ENCODE data around the gene NOTUM. TPM values are rescaled to one million over a fixed set of nuclear protein-coding genes. Genes with fewer than 3 reads are reported as not detected.

Gene NOTUM
- total RNA-seq, 1 donor from 2014 or later, result 1.2 TPM

- DNase-seq (ENCODE audit: low spot score), result no peak
- no peaks in the 10 kb centered on the region for H3K36me3 Mint-ChIP-seq (ENCODE audit: low read depth)
- intact Hi-C loops (cut with micrococcal nuclease), result no loop called here
- H3K4me1 Mint-ChIP-seq (ENCODE audit: low read depth), result no peaks in the 10 kb centered on the region
- H3K27me3 Mint-ChIP-seq (ENCODE audit: low read depth), result no peaks in the 10 kb centered on the region
- no peaks in the 10 kb centered on the region for H3K9me3 Mint-ChIP-seq
- H3K4me3 Mint-ChIP-seq (ENCODE audit: low read depth), result no peak overlapping the region
- no peak overlapping the region for H3K27ac Mint-ChIP-seq
Observed at GRCh38 chr17:82000803-82001570, 40.0 kb upstream of the NOTUM start.

DNA sequence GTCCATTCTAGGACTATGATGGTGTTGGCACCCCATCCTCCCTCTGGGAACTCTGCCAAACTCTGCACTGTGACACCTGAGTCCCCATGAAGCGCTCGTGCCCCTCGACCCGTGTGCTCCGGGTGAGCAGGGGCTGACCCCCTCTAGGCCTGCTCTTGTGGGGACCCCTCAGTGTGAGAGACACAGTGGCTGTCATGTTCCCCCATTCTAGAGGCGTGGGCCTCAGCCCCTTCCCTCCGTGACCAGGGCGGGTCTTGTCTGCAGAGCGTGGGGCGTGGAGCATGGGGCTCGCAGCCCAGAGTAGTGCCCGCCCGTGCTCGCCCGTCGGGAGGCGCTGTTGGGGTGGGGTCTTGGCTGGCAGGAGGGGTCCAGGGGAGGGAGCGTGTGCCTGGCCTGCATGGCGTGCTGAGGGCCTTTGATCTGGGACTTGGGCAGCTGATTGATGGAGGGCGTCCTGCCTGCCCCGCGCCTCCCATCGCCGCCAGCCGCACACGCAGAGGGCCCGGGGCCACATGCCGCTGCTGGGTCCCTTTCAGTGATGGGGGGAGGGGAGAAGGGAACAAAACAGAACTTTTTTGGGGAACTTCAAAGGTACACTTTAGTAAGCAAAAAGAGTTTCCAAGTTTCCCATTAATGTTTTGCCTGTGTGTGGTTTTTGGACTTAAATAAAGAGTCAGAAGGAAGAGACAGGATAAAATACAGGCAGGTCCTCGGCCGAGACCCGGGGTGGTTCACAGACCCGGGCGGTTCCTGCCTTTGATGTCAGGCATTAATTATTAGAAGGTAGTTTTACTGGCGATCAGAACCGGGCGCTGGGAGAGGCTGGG is 39.2 kb upstream of the NOTUM start:
- intact Hi-C loops (cut with micrococcal nuclease), result no loop called here
- DNase-seq (ENCODE audit: low spot score), result no peak
- H3K9me3 Mint-ChIP-seq, result no peaks in the 10 kb centered on the region
- H3K4me3 Mint-ChIP-seq (ENCODE audit: low read depth), result no peak overlapping the region
- H3K27me3 Mint-ChIP-seq (ENCODE audit: low read depth), result no peaks in the 10 kb centered on the region
- H3K4me1 Mint-ChIP-seq (ENCODE audit: low read depth), result no peaks in the 10 kb centered on the region
- H3K27ac Mint-ChIP-seq, result no peak overlapping the region
- H3K36me3 Mint-ChIP-seq (ENCODE audit: low read depth), result no peaks in the 10 kb centered on the region

DNA sequence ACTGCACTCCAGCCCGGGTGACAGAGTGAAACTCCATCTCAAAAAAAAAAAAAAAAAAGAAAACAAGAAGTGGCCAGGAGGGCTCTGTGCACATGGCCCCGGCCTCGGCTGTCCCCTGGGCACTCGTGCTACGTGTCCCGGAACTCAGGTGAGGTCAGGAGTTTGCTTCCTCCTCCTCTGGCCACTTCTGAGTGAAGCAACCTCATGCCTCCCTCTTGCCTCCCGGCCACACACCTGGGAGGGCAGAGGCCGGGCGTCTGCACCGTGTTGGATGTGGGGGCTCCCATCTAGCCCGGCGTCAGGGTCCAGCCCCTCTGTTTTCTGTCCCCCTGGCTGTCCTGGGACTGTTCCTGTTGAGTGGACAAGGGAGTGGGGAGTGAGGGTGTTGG is 38.6 kb upstream of the NOTUM start:
- intact Hi-C loops (cut with micrococcal nuclease), result no loop called here
- DNase-seq (ENCODE audit: low spot score), result no peak
- no peaks in the 10 kb centered on the region for H3K27me3 Mint-ChIP-seq (ENCODE audit: low read depth)
- H3K4me3 Mint-ChIP-seq (ENCODE audit: low read depth), result no peak overlapping the region
- H3K4me1 Mint-ChIP-seq (ENCODE audit: low read depth), result no peaks in the 10 kb centered on the region
- no peaks in the 10 kb centered on the region for H3K9me3 Mint-ChIP-seq
- no peak overlapping the region for H3K27ac Mint-ChIP-seq
- no peaks in the 10 kb centered on the region for H3K36me3 Mint-ChIP-seq (ENCODE audit: low read depth)

DNA sequence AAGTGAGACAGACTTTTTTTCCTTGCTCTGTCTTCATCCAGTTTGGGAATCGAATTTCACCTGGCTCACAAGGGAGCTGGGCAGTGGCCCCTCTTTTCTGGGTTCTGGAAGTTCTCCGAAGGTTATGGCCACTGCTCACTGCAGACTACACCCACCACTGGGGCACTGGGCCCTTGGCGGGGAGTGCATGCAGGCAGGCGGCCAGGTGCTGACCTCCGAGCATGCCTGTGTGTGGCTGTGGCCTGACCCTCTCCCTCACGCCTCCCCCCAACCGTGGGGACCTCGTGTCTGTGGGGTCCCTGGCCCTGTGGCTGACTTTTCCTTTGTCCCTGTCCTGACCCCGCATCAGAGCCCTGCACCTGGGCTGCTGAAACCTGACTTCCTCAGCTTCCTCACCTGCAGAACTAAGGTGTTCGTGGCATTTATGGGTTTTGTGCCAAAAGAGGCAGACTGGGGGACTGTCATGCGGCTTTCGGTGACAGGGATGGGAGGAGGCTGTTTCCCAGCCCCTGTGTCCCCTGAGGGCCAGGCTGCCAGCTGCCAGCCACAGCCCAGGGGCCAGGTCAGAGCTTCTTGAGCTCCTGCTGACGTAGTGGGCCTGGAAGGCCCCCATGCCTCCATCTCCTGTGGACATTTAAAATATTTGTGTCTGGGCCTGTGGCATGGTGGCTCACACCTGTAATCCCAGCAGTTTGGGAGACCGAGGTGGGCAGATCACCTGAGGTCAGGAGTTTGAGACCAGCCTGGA is 37.9 kb upstream of the NOTUM start:
- intact Hi-C loops (cut with micrococcal nuclease), result no loop called here
- H3K4me1 Mint-ChIP-seq (ENCODE audit: low read depth), result no peaks in the 10 kb centered on the region
- H3K27ac Mint-ChIP-seq, result no peak overlapping the region
- H3K36me3 Mint-ChIP-seq (ENCODE audit: low read depth), result no peaks in the 10 kb centered on the region
- no peak overlapping the region for H3K4me3 Mint-ChIP-seq (ENCODE audit: low read depth)
- no peak for DNase-seq (ENCODE audit: low spot score)
- H3K9me3 Mint-ChIP-seq, result no peaks in the 10 kb centered on the region
- H3K27me3 Mint-ChIP-seq (ENCODE audit: low read depth), result no peaks in the 10 kb centered on the region

GRCh38 chr17:81998212-81998611 is 37.2 kb upstream of the NOTUM start:
- no peaks in the 10 kb centered on the region for H3K27me3 Mint-ChIP-seq (ENCODE audit: low read depth)
- DNase-seq (ENCODE audit: low spot score), result no peak
- intact Hi-C loops (cut with micrococcal nuclease), result no loop called here

DNA sequence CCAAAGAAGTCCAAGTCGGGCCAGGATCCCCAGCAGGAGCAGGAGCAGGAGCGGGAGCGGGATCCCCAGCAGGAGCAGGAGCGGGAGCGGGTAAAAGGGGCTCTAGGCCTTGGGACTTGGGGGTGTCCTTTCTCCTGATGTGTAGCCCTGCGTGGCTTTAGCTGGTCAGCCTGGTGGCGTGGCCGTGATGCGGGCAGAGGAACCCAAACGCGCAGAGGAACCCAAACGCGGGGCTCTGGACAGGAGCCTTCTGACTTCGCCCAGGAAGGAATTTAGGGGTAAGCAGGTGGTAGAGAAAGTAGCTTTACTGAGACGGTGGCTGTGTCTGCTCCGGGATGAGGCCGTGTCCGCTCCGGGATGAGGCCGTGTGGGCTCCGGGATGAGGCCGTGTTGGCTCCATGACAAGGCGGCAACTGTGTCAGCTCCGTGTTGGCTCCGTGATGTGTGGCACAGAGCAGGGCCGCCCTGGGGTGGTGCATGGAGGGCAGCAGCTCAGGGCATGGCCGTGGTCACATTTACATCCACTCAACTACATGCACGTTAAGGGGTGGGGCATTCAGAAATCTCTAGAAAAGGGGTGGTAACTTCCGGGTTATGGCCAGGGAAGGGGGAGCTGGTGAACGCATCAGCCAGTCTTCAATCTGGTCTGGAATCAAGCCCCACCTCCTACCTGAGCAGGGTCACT is 35.9 kb upstream of the NOTUM start:
- Mint-ChIP-seq H3K27ac (no peak overlapping the region), H3K9me3 (no peaks in the 10 kb centered on the region), H3K36me3 (ENCODE audit: low read depth) (no peaks in the 10 kb centered on the region), H3K27me3 (ENCODE audit: low read depth) (no peaks in the 10 kb centered on the region), H3K4me3 (ENCODE audit: low read depth) (no peak overlapping the region), H3K4me1 (ENCODE audit: low read depth) (no peaks in the 10 kb centered on the region)
- no peak for DNase-seq (ENCODE audit: low spot score)
- intact Hi-C loops (cut with micrococcal nuclease), result no loop called here

More at GRCh38 chr17:81998212-81998611, 37.2 kb upstream of the NOTUM start:
- Mint-ChIP-seq H3K9me3 (no peaks in the 10 kb centered on the region), H3K4me1 (ENCODE audit: low read depth) (no peaks in the 10 kb centered on the region), H3K4me3 (ENCODE audit: low read depth) (no peak overlapping the region), H3K36me3 (ENCODE audit: low read depth) (no peaks in the 10 kb centered on the region), H3K27ac (no peak overlapping the region)

DNA sequence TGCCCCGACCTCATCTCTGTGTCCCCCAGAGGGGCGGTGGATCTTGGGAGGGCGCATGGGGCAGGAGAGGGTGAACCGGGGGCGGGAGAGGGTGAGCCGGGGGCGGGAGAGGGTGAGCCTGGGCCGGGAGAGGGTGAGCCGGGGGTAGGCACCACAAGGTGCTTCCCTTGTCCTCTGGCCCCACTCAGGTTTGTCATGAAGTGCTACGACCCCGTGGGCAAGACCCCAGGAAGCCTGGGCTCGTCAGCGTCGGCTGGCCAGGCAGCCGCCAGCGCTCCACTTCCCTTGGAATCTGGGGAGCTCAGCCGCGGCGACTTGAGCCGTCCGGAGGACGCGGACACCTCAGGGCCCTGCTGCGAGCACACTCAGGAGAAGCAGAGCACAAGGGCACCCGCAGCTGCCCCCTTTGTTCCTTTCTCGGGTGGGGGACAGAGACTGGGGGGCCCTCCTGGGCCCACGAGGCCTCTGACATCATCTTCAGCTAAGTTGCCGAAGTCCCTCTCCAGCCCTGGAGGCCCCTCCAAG is 35.3 kb upstream of the NOTUM start:
- H3K4me1 Mint-ChIP-seq (ENCODE audit: low read depth), result no peaks in the 10 kb centered on the region
- no peak for DNase-seq (ENCODE audit: low spot score)
- H3K27ac Mint-ChIP-seq, result no peak overlapping the region
- H3K36me3 Mint-ChIP-seq (ENCODE audit: low read depth), result no peaks in the 10 kb centered on the region
- no peaks in the 10 kb centered on the region for H3K9me3 Mint-ChIP-seq
- H3K4me3 Mint-ChIP-seq (ENCODE audit: low read depth), result no peak overlapping the region
- H3K27me3 Mint-ChIP-seq (ENCODE audit: low read depth), result no peaks in the 10 kb centered on the region
- intact Hi-C loops (cut with micrococcal nuclease), result no loop called here

- no peak overlapping the region for H3K27ac Mint-ChIP-seq
- no peak overlapping the region for H3K4me3 Mint-ChIP-seq (ENCODE audit: low read depth)
Observed at GRCh38 chr17:81995463-81996231, 34.7 kb upstream of the NOTUM start.

GRCh38 chr17:81994593-81995462 is 33.8 kb upstream of the NOTUM start:
- DNase-seq (ENCODE audit: low spot score), result no peak
- no peak overlapping the region for H3K4me3 Mint-ChIP-seq (ENCODE audit: low read depth)
- H3K4me1 Mint-ChIP-seq (ENCODE audit: low read depth), result no peaks in the 10 kb centered on the region
- H3K27ac Mint-ChIP-seq, result no peak overlapping the region
- no peaks in the 10 kb centered on the region for H3K9me3 Mint-ChIP-seq
- H3K36me3 Mint-ChIP-seq (ENCODE audit: low read depth), result no peaks in the 10 kb centered on the region
- intact Hi-C loops (cut with micrococcal nuclease), result no loop called here
- H3K27me3 Mint-ChIP-seq (ENCODE audit: low read depth), result no peaks in the 10 kb centered on the region

More at GRCh38 chr17:81995463-81996231, 34.7 kb upstream of the NOTUM start:
- no peaks in the 10 kb centered on the region for H3K27me3 Mint-ChIP-seq (ENCODE audit: low read depth)
- DNase-seq (ENCODE audit: low spot score), result no peak
- H3K36me3 Mint-ChIP-seq (ENCODE audit: low read depth), result no peaks in the 10 kb centered on the region
- H3K9me3 Mint-ChIP-seq, result no peaks in the 10 kb centered on the region
- intact Hi-C loops (cut with micrococcal nuclease), result no loop called here
- H3K4me1 Mint-ChIP-seq (ENCODE audit: low read depth), result no peaks in the 10 kb centered on the region

GRCh38 chr17:81993729-81994592 is 33.0 kb upstream of the NOTUM start:
- no peak for DNase-seq (ENCODE audit: low spot score)
- Mint-ChIP-seq H3K36me3 (ENCODE audit: low read depth) (no peaks in the 10 kb centered on the region), H3K4me3 (ENCODE audit: low read depth) (no peak overlapping the region), H3K27me3 (ENCODE audit: low read depth) (no peaks in the 10 kb centered on the region), H3K27ac (no peak overlapping the region), H3K9me3 (no peaks in the 10 kb centered on the region), H3K4me1 (ENCODE audit: low read depth) (no peaks in the 10 kb centered on the region)
- intact Hi-C loops (cut with micrococcal nuclease), result no loop called here

All from activated T-helper 2 cell treated with anti-CD3 and anti-CD28 coated beads, Interferon-gamma antibody, Interleukin-2, Interleukin-4, amounts not matched to agents 10 μg/mL and 5 μg/mL and 100 μg/mL, durations not matched to agents 14 hours and 24 hours and 36 hours (primary cell).